ENCODE data around the gene ASCC2.
"Not testable (repeated sequence)": the region's sequence is repeated elsewhere in the genome, so short reads cannot be mapped to it uniquely, and the experiment has no call there.

The ASCC2 gene

DNA sequence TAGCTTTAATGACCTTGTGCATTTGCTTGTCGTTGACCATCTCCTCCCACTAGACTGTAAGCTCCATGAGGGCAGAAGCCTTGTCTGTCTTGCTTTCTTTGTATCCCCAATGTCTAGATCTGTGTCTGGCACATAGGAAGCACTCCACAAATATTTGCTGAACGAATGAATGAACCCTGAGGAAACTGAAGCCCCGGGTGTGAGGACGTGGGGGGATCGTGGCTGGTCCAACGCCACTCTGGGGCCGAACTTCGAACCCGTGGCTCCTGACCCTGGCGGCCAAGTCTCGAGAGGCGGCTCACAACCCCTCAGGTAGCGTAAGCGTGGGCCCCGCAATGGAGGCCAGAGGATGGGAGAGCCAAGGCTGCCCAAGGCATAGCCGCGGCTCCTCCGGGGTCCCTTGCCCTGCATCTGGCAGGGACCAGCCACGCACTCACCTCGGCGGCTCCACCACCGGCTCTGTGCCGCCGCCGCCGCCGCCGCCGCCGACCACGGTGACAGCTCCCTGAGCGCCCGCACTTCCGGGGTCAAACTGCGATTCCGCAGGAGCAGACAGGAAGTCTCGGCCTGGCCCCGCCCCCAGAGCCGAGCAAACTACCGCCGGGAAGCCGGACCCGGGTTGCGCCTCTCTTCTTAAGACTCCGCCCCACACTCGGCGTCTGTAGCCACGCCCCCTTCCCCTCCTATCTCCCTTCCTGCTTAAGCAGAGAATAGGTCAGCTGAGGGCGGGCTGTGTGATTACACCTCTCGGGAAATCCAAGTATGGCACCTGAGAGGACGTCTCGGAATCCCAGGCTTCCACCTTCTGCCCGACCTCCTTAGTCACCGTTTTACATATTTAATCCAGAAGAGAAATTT lies at the start of gene ASCC2:
Gene ASCC2, minus strand, starts transcription at position 534 of the 858 bp plus-strand sequence. CDS start 5,949 bp downstream, outside the sequence.
- peak; percentile 100 for DNase-seq

DNA sequence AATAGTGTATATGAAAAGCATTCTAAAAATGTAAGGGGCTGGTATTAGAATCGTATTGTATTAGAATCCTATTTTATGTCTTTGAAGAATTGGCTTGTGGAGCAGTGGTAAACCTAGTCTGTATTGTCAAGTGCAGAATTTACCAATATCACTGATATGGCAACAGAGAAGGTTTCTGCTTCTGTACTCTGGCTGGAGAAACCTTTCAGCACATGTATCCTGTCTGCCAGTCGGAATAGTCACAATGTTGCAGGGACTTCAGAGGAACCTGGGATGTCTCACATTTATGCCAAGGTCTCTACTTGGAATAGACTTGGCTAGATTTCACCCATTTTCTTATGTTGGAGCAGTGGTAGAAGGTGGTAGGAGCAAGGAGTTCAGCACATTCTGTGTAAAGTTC lies 49.3 kb upstream of the ASCC2 start:
- no peak for DNase-seq

DNA sequence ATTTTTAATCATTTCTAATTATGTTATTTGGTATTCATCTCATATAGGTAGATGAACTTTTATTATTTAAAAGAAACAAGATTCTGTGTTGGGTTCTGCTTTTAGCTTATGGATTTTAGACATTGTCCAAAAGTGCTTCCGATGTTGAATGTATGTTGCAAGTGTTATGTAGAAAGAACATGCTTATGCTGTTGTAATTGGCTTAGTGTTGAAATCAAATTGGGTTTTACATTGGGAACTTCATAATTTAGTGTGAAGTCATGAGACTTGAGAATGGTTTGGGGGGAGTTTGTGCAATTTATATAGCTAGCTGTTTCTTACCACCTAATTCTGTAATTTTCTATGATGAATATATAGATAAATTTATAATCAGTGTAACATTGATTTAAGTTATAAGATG lies 48.5 kb upstream of the ASCC2 start:
- no peak for DNase-seq

- DNase-seq, result no peak
Observed at GRCh38 chr22:29885610-29886009, 47.5 kb upstream of the ASCC2 start.

GRCh38 chr22:29883775-29884097 lies 45.7 kb upstream of the ASCC2 start:
- DNase-seq, result no peak

- DNase-seq, result peak; percentile 96
Observed at GRCh38 chr22:29883045-29883774, 45.1 kb upstream of the ASCC2 start, which contains the start of gene MTMR3. Gene MTMR3, plus strand, starts transcription at chr22:29883174. Its CDS starts 87,886 bp downstream, at chr22:29971060.

DNA sequence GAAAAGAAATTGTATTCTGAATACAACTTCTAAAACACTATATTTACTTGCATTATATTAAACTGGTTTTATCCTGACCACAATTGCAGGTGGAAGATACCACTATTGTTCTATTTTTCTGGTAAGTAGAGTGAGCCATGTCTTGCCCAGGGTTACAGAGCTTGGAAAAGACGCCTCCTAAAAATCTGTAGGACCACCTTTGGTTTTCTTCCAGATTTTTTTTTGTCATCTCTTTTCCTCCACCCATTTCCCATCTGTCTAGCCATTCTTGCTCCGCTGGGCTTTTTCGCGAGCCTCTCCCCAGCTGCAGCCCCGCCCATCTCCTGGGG lies 44.6 kb upstream of the ASCC2 start:
- no peak for DNase-seq

GRCh38 chr22:29879753-29880152 lies 41.7 kb upstream of the ASCC2 start:
- peak; percentile 18 for DNase-seq

DNA sequence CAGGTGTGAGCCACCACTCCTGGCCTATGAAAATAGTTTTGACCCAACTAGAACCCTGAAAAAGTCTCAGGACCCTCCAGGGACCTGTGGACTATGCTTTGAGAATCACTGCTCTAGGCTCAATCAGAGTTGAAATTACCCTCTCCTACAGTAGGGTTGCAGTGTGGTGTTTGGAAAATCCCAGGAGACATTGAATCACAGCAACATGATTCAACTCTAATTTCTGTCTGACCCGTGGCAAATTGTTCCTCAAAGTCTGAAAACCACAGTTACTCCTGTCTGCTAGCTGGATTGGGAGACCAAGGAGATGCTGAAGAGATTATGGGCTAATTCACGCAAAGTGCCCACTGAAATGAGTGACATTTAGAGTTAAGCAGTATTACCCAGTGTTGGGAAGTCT lies 39.5 kb upstream of the ASCC2 start:
- DNase-seq, result no peak

- DNase-seq, result no peak
Observed at GRCh38 chr22:29873943-29874342, 35.9 kb upstream of the ASCC2 start.

- DNase-seq, result no peak
Observed at GRCh38 chr22:29872989-29873388, 34.9 kb upstream of the ASCC2 start.

- DNase-seq, result no peak
Observed at GRCh38 chr22:29872144-29872893, 34.2 kb upstream of the ASCC2 start.

DNA sequence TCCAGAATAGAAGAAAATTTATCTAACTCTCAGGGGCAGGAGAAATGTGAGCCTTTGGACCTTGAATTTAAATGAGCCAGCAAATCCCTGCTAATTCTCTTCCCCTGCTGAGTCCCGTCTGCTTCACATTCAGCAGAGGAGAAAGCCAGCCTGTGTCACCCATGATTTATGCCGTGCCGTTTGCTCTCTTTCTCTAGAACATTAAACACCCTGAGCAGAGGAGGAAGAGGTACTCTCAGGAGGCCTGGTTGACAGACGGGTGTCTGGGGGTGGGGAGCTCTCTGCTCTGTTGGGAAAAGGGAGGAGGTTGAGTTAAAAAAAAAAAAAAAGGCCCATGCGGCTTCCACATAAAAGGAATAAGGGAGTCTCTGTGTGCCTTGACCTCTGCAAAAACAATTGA lies 33.6 kb upstream of the ASCC2 start:
- no peak for DNase-seq

- no peak for DNase-seq
Observed at GRCh38 chr22:29870574-29870973, 32.5 kb upstream of the ASCC2 start.

GRCh38 chr22:29867851-29868250 lies 29.8 kb upstream of the ASCC2 start:
- no peak for DNase-seq

DNA sequence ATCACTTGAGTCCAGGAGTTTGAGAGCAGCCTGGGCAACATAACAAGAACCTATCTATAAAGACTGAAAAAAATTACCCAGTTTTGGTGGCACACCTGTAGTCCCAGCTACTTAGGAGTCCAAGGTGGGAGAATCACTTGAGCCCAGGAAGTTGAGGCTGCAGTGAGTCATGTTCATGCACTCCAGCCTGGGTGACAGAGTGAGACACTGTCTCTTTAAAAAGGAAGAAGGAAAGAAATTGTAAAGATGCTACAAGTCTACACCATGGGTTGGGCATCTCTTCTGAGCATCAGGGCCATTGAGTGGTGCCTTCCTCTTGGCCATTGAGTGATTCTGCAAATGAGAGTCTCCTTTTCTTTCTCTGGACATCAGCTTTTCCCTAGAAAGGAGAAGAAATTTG lies 29.2 kb upstream of the ASCC2 start:
- DNase-seq, result no peak

DNA sequence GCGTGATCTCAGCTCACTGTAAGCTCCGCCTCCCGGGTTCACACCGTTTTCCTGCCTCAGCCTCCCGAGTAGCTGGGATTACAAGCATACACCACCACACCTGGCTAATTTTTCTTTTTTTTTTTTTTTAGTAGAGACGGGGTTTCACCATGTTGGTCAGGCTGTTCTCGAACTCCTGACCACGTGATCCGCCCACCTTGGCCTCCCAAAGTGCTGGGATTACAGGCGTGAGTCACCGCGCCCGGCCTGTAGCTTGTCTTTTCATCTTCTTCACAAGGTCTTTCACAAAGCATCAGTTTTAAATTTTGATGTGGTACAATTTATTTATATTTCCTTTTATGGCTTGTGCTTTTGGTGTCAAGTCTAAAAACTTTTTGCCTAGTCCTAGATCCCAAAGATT lies 27.5 kb upstream of the ASCC2 start:
- peak; percentile 5 for DNase-seq

DNA sequence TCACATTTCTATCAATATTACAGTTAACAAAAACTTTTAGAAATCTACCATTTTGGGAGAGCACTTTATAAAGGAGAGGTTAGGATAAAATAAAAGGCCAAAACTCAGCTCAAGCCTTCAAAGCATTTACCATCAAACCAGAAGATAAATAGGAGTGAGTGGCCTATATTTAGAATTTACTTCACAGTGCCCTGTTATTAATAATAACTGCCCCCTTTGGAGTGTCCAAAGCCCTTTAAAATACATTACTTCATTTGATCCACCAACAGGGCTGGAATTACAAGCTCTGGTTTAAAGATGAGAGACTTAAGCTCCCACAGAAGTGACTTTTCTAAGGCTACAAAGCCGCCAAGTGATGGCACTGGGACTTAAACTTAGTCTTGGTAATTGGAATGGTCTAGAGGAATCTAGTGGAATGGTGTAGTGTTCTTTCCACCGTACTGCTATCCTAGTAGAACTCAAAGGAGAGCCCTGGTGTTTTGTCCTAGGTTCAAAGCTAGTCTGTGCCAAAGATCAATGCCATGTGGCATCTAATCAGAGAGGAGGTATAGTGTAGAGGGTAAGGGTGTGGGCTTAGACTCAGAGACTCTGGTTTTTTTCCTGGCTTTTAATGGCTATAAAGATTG lies 23.7 kb upstream of the ASCC2 start:
- no peak for DNase-seq

- DNase-seq, result no peak
Observed at GRCh38 chr22:29860006-29860766, 22.1 kb upstream of the ASCC2 start.

DNA sequence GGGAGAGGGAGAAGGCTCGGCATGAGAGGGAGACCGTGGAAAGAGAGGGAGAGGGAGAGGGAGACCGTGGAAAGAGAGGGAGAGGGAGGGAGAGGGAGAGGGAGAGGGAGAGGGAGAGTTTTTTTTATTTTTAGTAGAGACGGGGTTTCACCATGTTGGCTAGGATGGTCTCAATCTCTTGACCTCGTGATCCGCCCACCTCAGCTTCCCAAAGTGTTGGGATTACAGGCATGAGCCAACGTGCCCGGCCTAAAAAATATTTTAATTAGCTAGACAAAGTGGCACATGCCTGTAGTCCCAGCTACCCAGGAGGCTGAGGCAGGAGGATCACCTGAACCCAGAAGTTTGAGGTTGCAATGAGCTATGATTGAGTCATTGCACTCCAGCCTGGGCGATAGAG lies 21.0 kb upstream of the ASCC2 start:
- not testable (repeated sequence) for DNase-seq

DNA sequence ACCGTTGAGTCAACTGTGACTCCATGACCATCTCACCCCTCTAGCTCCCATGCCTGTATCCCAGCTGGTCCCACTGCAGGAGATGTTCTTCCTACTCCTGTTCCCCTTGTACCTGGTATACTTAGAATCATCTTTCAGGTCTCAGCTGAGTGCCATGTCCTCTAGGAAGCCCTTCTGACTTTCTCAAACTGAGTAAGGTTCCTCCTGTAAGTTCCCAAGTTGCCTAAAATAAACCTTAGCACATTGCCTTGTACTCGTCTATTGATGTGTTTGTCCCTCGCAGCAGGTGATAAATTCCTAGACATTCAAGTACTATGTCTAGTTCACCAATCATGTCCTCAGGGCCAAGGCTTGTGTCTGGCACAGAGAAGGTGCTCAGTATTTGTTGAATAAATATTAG lies 18.4 kb upstream of the ASCC2 start:
- DNase-seq, result no peak

GRCh38 chr22:29855611-29856181 lies 17.6 kb upstream of the ASCC2 start:
- no peak for DNase-seq

All from stimulated activated CD4-positive, alpha-beta T cell treated with anti-CD3 and anti-CD28 coated beads, Interleukin-15, amount 100 ng/mL, for 24 hours (primary cell).